ENCODE results near the gene KIRREL3.

KIRREL3 gene

GRCh38 chr11:126658306-126659056 is 342.1 kb downstream of the KIRREL3 start:
- no peak for DNase-seq

- peak; percentile 30 for DNase-seq
Observed at GRCh38 chr11:126655807-126656128, 344.8 kb downstream of the KIRREL3 start.

- no peak for DNase-seq
Observed at GRCh38 chr11:126654886-126655806, 345.4 kb downstream of the KIRREL3 start.

GRCh38 chr11:126653040-126653439 is 347.5 kb downstream of the KIRREL3 start:
- DNase-seq = no peak

GRCh38 chr11:126647735-126648134 is 352.8 kb downstream of the KIRREL3 start:
- DNase-seq = peak; percentile 98

GRCh38 chr11:126646701-126647557 is 353.6 kb downstream of the KIRREL3 start:
- DNase-seq = peak; percentile 79

- peak; percentile 94 for DNase-seq
Observed at GRCh38 chr11:126645186-126645585, 355.4 kb downstream of the KIRREL3 start.

GRCh38 chr11:126640186-126640585 is 360.4 kb downstream of the KIRREL3 start:
- no peak for DNase-seq

- no peak for DNase-seq
Observed at GRCh38 chr11:126639692-126640091, 360.9 kb downstream of the KIRREL3 start.

- no peak for DNase-seq
Observed at GRCh38 chr11:126638648-126639047, 361.9 kb downstream of the KIRREL3 start.

GRCh38 chr11:126637795-126638175 is 362.8 kb downstream of the KIRREL3 start:
- DNase-seq = peak; percentile 98

GRCh38 chr11:126636911-126637794 is 363.4 kb downstream of the KIRREL3 start:
- DNase-seq = peak; percentile 95

GRCh38 chr11:126635511-126635910 is 365.1 kb downstream of the KIRREL3 start:
- no peak for DNase-seq

- DNase-seq = no peak
Observed at GRCh38 chr11:126634963-126635362, 365.6 kb downstream of the KIRREL3 start.

- DNase-seq = peak; percentile 47
Observed at GRCh38 chr11:126633330-126633729, 367.2 kb downstream of the KIRREL3 start.

GRCh38 chr11:126630893-126631798 is 369.4 kb downstream of the KIRREL3 start:
- no peak for DNase-seq

- DNase-seq = no peak
Observed at GRCh38 chr11:126630488-126630887, 370.1 kb downstream of the KIRREL3 start.

GRCh38 chr11:126628790-126629621 is 371.6 kb downstream of the KIRREL3 start:
- peak; percentile 69 for DNase-seq

- DNase-seq = no peak
Observed at GRCh38 chr11:126628450-126628789, 372.1 kb downstream of the KIRREL3 start.

GRCh38 chr11:126627421-126627820 is 373.1 kb downstream of the KIRREL3 start:
- no peak for DNase-seq
